HCT116 (cell line): ENCODE results near the gene KY. TPM values are rescaled to one million over a fixed set of nuclear protein-coding genes. Genes with fewer than 3 reads are reported as not detected.

Source experiments
- ATAC-seq: fragments of 200-7000 bp; cut with Tn5 transposase; 2 replicates; pipeline ENCODE4 v1.9.1; 2020; ENCODE audit warnings: mild to moderate bottlenecking, moderate library complexity
- BruUV-seq: library from RNA; stranded (reverse); fragments of 400-500 nt; replicated peaks from 2 replicates; lab custom pipeline; 2021; lab: Mats Ljungman, UMichigan
- CTCF ChIA-PET: fragments of 300-600 bp; sonication (Branson Sonifier 250); formaldehyde crosslinking; loops from one replicate; lab custom pipeline; 2021; ENCODE audit warnings: antibody characterized with exemption; lab: Charles Lee
- POLR2A ChIA-PET: fragments of 300-600, 350-600 bp; sonication (Branson Sonifier 250); formaldehyde crosslinking; loops from one replicate; lab custom pipeline; 2021; ENCODE audit warnings: antibody characterized with exemption; lab: Charles Lee
- RAD21 ChIA-PET, 2 experiments: fragments of 300-600 bp; sonication (Branson Sonifier 250); formaldehyde crosslinking; loops; one replicate each; lab custom pipeline; 2023; ENCODE audit warnings: low total read pairs in 2 of 2; ENCODE audit not compliant: uncharacterized antibody in 2 of 2, unreplicated experiment in 2 of 2, low non-redundant PET in 1 of 2; lab: Charles Lee
- DNase-seq: peaks from one replicate; pipeline ENCODE4 v3.0.0-alpha.2; 2010; ENCODE audit warnings: low read depth, low spot score
- H2AFZ ChIP-seq: fragments of 200-600 bp; shearing (Covaris generic), sonication (generic); 2 replicates; pipeline ENCODE4 v1.6.1; 2017; ENCODE audit warnings: low read depth, mixed run types, mixed read lengths, antibody characterized with exemption, low read length; ENCODE audit not compliant: poor library complexity, severe bottlenecking
- H3K27ac ChIP-seq: 2 replicates; pipeline ENCODE4 v1.5.1; 2012; ENCODE audit warnings: low read depth, low read length
- H3K27me3 ChIP-seq: fragments of 200-600 bp; sonication (generic); 2 replicates; pipeline ENCODE4 v1.6.1; 2016; ENCODE audit warnings: mixed run types, low read length, mixed read lengths; ENCODE audit not compliant: insufficient read depth
- H3K36me3 ChIP-seq, 2 experiments: fragments of 200-500 bp in 1 of 2; fragments of 200-600 bp in 1 of 2; sonication (Bioruptor generic) in 1 of 2; sonication (generic) in 1 of 2; 2 replicates each; pipeline versions ENCODE4 v1.5.1 to v1.6.1; 2014 to 2016; ENCODE audit warnings: low read length in 2 of 2, inconsistent platforms in 1 of 2, mixed read lengths in 1 of 2, mixed run types in 1 of 2; ENCODE audit not compliant: insufficient read depth in 2 of 2, control insufficient read depth in 1 of 2
- H3K4me1 ChIP-seq, 2 experiments: fragments of 200-600 bp in 1 of 2; sonication (generic) in 1 of 2; 2 replicates each; pipeline versions ENCODE4 v1.5.1 to v1.6.1; 2012 to 2017; ENCODE audit warnings: low read length in 2 of 2, inconsistent platforms in 1 of 2, mild to moderate bottlenecking in 1 of 2, mixed read lengths in 1 of 2, mixed run types in 1 of 2, moderate library complexity in 1 of 2; ENCODE audit not compliant: insufficient read depth in 2 of 2, control insufficient read depth in 1 of 2
- H3K4me2 ChIP-seq: fragments of 200-600 bp; sonication (generic); 2 replicates; pipeline ENCODE4 v1.6.1; 2017; ENCODE audit warnings: mixed run types, low read length, mixed read lengths
- H3K4me3 ChIP-seq, 2 experiments: fragments of 200-600 bp in 1 of 2; sonication (generic) in 1 of 2; replicated peaks in 1 of 2; 2 replicates each; pipeline ENCODE4 v1.5.1; 2011 to 2016; ENCODE audit warnings: low read length in 2 of 2, control low read depth in 1 of 2, low read depth in 1 of 2, mild to moderate bottlenecking in 1 of 2, mixed read lengths in 1 of 2, mixed run types in 1 of 2
- H3K79me2 ChIP-seq: fragments of 200-600 bp; sonication (generic); 2 replicates; pipeline ENCODE4 v1.6.1; 2017; ENCODE audit warnings: mild to moderate bottlenecking, mixed run types, low read length, moderate library complexity, mixed read lengths; ENCODE audit not compliant: insufficient read depth
- H3K9ac ChIP-seq: fragments of 200-600 bp; sonication (generic); 2 replicates; pipeline ENCODE4 v1.6.1; 2016; ENCODE audit warnings: low read length, mixed read lengths
- H3K9me2 ChIP-seq: fragments of 200-600 bp; sonication (generic), shearing (Covaris generic); 2 replicates; pipeline ENCODE4 v1.6.1; 2017; ENCODE audit warnings: mixed run types, mild to moderate bottlenecking, moderate library complexity; ENCODE audit not compliant: insufficient read depth
- H3K9me3 ChIP-seq, 2 experiments: fragments of 200-500 bp in 1 of 2; fragments of 200-600 bp in 1 of 2; sonication (Bioruptor generic) in 1 of 2; sonication (generic) in 1 of 2; 2 replicates each; pipeline ENCODE4 v1.6.1; 2014 to 2017; ENCODE audit warnings: low read length in 2 of 2, mixed read lengths in 2 of 2, inconsistent platforms in 1 of 2, low read depth in 1 of 2, mild to moderate bottlenecking in 1 of 2, mixed run types in 1 of 2, moderate library complexity in 1 of 2; ENCODE audit not compliant: control insufficient read depth in 1 of 2, insufficient read depth in 1 of 2
- H4K20me1 ChIP-seq: fragments of 200-600 bp; sonication (generic), shearing (Covaris generic); 2 replicates; pipeline ENCODE4 v1.6.1; 2017; ENCODE audit warnings: mixed run types, mild to moderate bottlenecking, moderate library complexity; ENCODE audit not compliant: insufficient read depth
- CEBPB ChIP-seq: IDR thresholded peaks from 2 replicates; pipeline ENCODE4 v1.6.1; 2012; ENCODE audit warnings: low read depth
- EGR1 ChIP-seq: IDR thresholded peaks from 2 replicates; pipeline ENCODE4 v1.6.1; 2012; ENCODE audit warnings: low read depth
- EZH2phosphoT487 ChIP-seq: fragments of 200-600 bp; IDR thresholded peaks from 2 replicates; pipeline ENCODE4 v1.6.1; 2018; ENCODE audit warnings: antibody characterized with exemption, borderline replicate concordance
- RAD21 ChIP-seq: IDR thresholded peaks from 2 replicates; pipeline ENCODE4 v1.6.1; 2012; ENCODE audit warnings: low read depth, mild to moderate bottlenecking
- SRF ChIP-seq: IDR thresholded peaks from 2 replicates; pipeline ENCODE4 v1.6.1; 2012; ENCODE audit warnings: low read depth
- ZNF274 ChIP-seq: fragments of 200-500 bp; sonication (Bioruptor generic); IDR thresholded peaks from 2 replicates; pipeline ENCODE4 v1.6.1; 2014; ENCODE audit warnings: mild to moderate bottlenecking, low read depth, low read length, inconsistent platforms
- intact Hi-C: fragments of 100-400 bp; cut with micrococcal nuclease; formaldehyde crosslinking; loops from 2 replicates; pipeline ENCODE4 v1.10.0; 2022
- total RNA-seq: library from RNA; stranded (reverse); gene quantifications from one replicate; pipeline ENCODE4 v1.2.1, GENCODE V29; 2021; ENCODE audit not compliant: unreplicated experiment
- TF ChIP-seq, protein P1 (sequence below), 3 experiments: fragments of 200-600 bp in 1 of 3; sonication (generic) in 1 of 3; IDR thresholded peaks in 2 of 3; conservative IDR thresholded peaks in 1 of 3; 2 replicates each; pipeline ENCODE4 v1.5.1; 2012 to 2017; ENCODE audit warnings: low read depth in 2 of 3, low read length in 2 of 3, antibody characterized with exemption in 1 of 3, borderline replicate concordance in 1 of 3, control low read depth in 1 of 3, mild to moderate bottlenecking in 1 of 3, mixed read lengths in 1 of 3, mixed run types in 1 of 3, moderate library complexity in 1 of 3; ENCODE audit not compliant: insufficient read depth in 1 of 3

The KY gene
- total RNA-seq, 1 experiment from 2014 or later: not detected

- ChIA-PET POLR2A (no interaction called here), RAD21 (no interaction called here), CTCF (no interaction called here)
- TF ChIP-seq, protein P1, sequence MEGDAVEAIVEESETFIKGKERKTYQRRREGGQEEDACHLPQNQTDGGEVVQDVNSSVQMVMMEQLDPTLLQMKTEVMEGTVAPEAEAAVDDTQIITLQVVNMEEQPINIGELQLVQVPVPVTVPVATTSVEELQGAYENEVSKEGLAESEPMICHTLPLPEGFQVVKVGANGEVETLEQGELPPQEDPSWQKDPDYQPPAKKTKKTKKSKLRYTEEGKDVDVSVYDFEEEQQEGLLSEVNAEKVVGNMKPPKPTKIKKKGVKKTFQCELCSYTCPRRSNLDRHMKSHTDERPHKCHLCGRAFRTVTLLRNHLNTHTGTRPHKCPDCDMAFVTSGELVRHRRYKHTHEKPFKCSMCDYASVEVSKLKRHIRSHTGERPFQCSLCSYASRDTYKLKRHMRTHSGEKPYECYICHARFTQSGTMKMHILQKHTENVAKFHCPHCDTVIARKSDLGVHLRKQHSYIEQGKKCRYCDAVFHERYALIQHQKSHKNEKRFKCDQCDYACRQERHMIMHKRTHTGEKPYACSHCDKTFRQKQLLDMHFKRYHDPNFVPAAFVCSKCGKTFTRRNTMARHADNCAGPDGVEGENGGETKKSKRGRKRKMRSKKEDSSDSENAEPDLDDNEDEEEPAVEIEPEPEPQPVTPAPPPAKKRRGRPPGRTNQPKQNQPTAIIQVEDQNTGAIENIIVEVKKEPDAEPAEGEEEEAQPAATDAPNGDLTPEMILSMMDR (IDR thresholded peaks at IDR 0.05 in 2 of 3, conservative IDR thresholded peaks at IDR 0.05 in 1 of 3; ENCODE audit: borderline replicate concordance in 1 of 3, insufficient read depth in 1 of 3, low read depth in 2 of 3, low read length in 2 of 3): peak; percentile 17 to 55 (median 47); a peak in 5 of 6 replicates
- TF ChIP-seq EZH2phosphoT487 (no peak), RAD21 (peak; percentile 46; the same call in 1 of the 2 replicates)
- Histone ChIP-seq H4K20me1 (no peaks in the 10 kb centered on the region), H3K9me2 (no peaks in the 10 kb centered on the region), H3K4me3 (no peak overlapping the region), H3K9me3 (no peaks in the 10 kb centered on the region), H3K27me3 (no peaks in the 10 kb centered on the region), H3K36me3 (no peaks in the 10 kb centered on the region), H3K9ac (no peak overlapping the region), H2AFZ (no peak overlapping the region), H3K79me2 (no peaks in the 10 kb centered on the region), H3K27ac (no peak overlapping the region), H3K4me1 (peaks cover 0 to 3% of the 10 kb centered on the region in 2 experiments; a peak in 1 of 4 replicates), H3K4me2 (no peak overlapping the region)
- DNase-seq: no peak
- no TSS peak for BruUV-seq
- intact Hi-C loops: no loop called here
- peak; percentile 87 for ATAC-seq
These were observed 20.3 kb downstream of the KY start for GRCh38 chr3:134630506-134630905.

DNA sequence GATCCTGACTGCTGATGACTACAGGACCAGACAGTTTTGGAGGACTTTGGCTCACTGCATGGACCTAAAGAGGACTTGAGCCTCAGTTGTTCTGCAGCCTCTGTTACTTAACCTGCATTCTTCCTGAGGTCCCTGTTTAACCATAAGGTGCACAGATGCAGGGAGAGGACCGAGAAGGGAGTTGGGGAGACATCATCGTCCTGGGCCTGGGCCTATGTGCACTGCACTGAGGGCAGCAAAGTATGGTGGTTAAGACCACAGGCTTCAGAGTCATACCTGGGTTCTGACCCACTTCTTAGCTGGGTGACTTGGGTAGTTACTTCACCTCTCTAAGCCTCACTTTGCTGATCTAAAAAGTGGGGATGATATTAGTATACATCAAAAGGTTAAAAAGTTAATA, 21.9 kb downstream of the KY start:
- Histone ChIP-seq H4K20me1 (no peaks in the 10 kb centered on the region), H3K9ac (no peak overlapping the region), H3K9me3 (no peaks in the 10 kb centered on the region), H3K4me1 (peaks cover 0 to 3% of the 10 kb centered on the region in 2 experiments; a peak in 1 of 4 replicates), H3K27me3 (no peaks in the 10 kb centered on the region), H3K9me2 (no peaks in the 10 kb centered on the region), H3K79me2 (no peaks in the 10 kb centered on the region), H3K27ac (no peak overlapping the region), H2AFZ (no peak overlapping the region), H3K4me2 (no peak overlapping the region), H3K36me3 (no peaks in the 10 kb centered on the region), H3K4me3 (no peak overlapping the region)
- ChIA-PET CTCF (no interaction called here), RAD21 (no interaction called here), POLR2A (no interaction called here)
- ATAC-seq (no peak), DNase-seq (no peak)
- TF ChIP-seq EGR1 (no peak), SRF (no peak), ZNF274 (no peak), CEBPB (no peak)
- BruUV-seq: no TSS peak
- intact Hi-C loops: no loop called here
